PC-3 (cell line): Measurements from ENCODE around the gene ASB2. TPM values are rescaled to one million over a fixed set of nuclear protein-coding genes. Genes with fewer than 3 reads are reported as not detected.

Experiments used
- ATAC-seq: fragments of 200-7000 bp; cut with Tn5 transposase; 2 replicates; pipeline ENCODE4 v1.9.1; 2020; ENCODE audit warnings: mild to moderate bottlenecking, moderate library complexity
- BruUV-seq: library from RNA; stranded (reverse); fragments of 400-500 nt; replicated peaks from 2 replicates; lab custom pipeline; 2021; lab: Mats Ljungman, UMichigan
- CTCF ChIA-PET: fragments of 300-600 bp; sonication (Branson Sonifier 250); formaldehyde crosslinking; loops from one replicate; lab custom pipeline; 2022; ENCODE audit warnings: antibody characterized with exemption; lab: Charles Lee
- POLR2A ChIA-PET: fragments of 300-600 bp; sonication (Branson Sonifier 250); formaldehyde crosslinking; loops from one replicate; lab custom pipeline; 2022; ENCODE audit warnings: antibody characterized with exemption; ENCODE audit not compliant: unreplicated experiment; lab: Charles Lee
- DNase-seq: peaks from one replicate; pipeline ENCODE4 v3.0.0-alpha.2; 2015
- H2AFZ ChIP-seq: fragments of 300-600 bp; sonication (generic); 2 replicates; pipeline ENCODE4 v1.6.0; 2016; ENCODE audit warnings: antibody characterized with exemption, low read length
- H3F3A ChIP-seq: fragments of 300-600 bp; sonication (generic); one replicate; pipeline ENCODE4 v1.6.0; 2017; ENCODE audit warnings: antibody characterized with exemption, low read length, control low read depth, mild to moderate bottlenecking; ENCODE audit not compliant: unreplicated experiment
- H3K27ac ChIP-seq: fragments of 300-600 bp; sonication (generic); 2 replicates; pipeline ENCODE4 v1.5.1; 2016; ENCODE audit warnings: mild to moderate bottlenecking, low read length
- H3K27me3 ChIP-seq: fragments of 300-600 bp; sonication (generic); 2 replicates; pipeline ENCODE4 v1.6.1; 2016; ENCODE audit warnings: low read length, mixed read lengths
- H3K36me3 ChIP-seq: fragments of 300-600 bp; sonication (generic); 2 replicates; pipeline ENCODE4 v1.6.1; 2016; ENCODE audit warnings: low read depth, mixed run types, low read length, mixed read lengths
- H3K4me1 ChIP-seq: fragments of 300-600 bp; sonication (generic); 2 replicates; pipeline ENCODE4 v1.5.1; 2016; ENCODE audit warnings: low read length; ENCODE audit not compliant: insufficient read depth
- H3K4me2 ChIP-seq: fragments of 300-600 bp; sonication (generic); 2 replicates; pipeline ENCODE4 v1.6.0; 2016; ENCODE audit warnings: low read length
- H3K4me3 ChIP-seq: fragments of 300-600 bp; sonication (generic); 2 replicates; pipeline ENCODE4 v1.5.1; 2016; ENCODE audit warnings: mild to moderate bottlenecking, low read length, mixed read lengths
- H3K79me2 ChIP-seq: fragments of 300-600 bp; sonication (generic); 2 replicates; pipeline ENCODE4 v1.6.1; 2017; ENCODE audit warnings: low read length, mixed read lengths
- H3K9ac ChIP-seq: fragments of 300-600 bp; sonication (generic); 2 replicates; pipeline ENCODE4 v1.6.0; 2016; ENCODE audit warnings: mild to moderate bottlenecking, low read length
- H3K9me2 ChIP-seq: fragments of 300-600 bp; sonication (generic); replicated peaks from 2 replicates; pipeline ENCODE4 v1.6.1; 2016; ENCODE audit warnings: mixed run types, low read length, mixed read lengths
- H3K9me3 ChIP-seq: fragments of 300-600 bp; sonication (generic); 2 replicates; pipeline ENCODE4 v1.6.1; 2016; ENCODE audit warnings: low read length, mixed read lengths
- H4K20me1 ChIP-seq: fragments of 300-600 bp; sonication (generic); 2 replicates; pipeline ENCODE4 v1.6.1; 2016; ENCODE audit warnings: low read length, mixed read lengths
- EZH2 ChIP-seq: fragments of 300-600 bp; sonication (generic); IDR thresholded peaks from one replicate; pipeline ENCODE4 v1.6.1; 2017; ENCODE audit warnings: antibody characterized with exemption, mild to moderate bottlenecking, low read length; ENCODE audit not compliant: unreplicated experiment
- EZH2phosphoT487 ChIP-seq: fragments of 300-600 bp; sonication (generic); IDR thresholded peaks from 2 replicates; pipeline ENCODE4 v1.6.1; 2018; ENCODE audit warnings: mild to moderate bottlenecking, antibody characterized with exemption, low read length, borderline replicate concordance
- intact Hi-C: fragments of 100-400 bp; cut with micrococcal nuclease; formaldehyde crosslinking; loops from 2 replicates; pipeline ENCODE4 v1.9.0; 2023
- total RNA-seq: library from RNA; depleted of rRNA; stranded (reverse); fragments of >200 nt; gene quantifications from 2 replicates; pipeline ENCODE4 v1.2.3, GENCODE V29; 2014
- TF ChIP-seq, protein P1 (sequence below): fragments of 300-600 bp; sonication (generic); conservative IDR thresholded peaks from 2 replicates; pipeline ENCODE4 v1.5.1; 2017; ENCODE audit warnings: antibody characterized with exemption, low read depth, mild to moderate bottlenecking, low read length

The ASB2 gene
- total RNA-seq, 1 experiment from 2014 or later: 0.22 TPM

DNA sequence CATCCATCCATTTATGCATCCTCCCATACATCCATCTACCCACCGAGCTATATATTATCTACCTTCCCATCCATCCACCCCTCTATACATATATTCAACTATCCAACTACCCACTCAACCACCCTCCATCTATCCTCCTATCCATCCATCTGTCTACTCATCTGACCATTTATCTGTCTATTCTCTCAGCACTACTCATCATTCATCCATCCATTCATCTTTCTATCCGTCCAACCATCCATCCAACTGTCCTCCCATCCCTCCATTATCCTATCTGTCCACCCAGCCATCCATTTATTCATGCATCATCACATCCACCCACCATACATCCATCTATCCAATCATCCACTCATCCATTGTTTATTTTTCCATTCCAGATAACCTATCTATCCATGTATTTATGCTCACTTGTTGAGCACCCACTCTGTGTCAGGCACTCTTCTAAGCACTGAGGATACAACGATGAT lies 11.5 kb downstream of the ASB2 start:
- no peaks in the 10 kb centered on the region for H3K79me2 ChIP-seq
- no peaks in the 10 kb centered on the region for H3K9me3 ChIP-seq
- POLR2A ChIA-PET: no interaction called here
- no TSS peak for BruUV-seq
- H3K36me3 ChIP-seq: no peaks in the 10 kb centered on the region
- H3K27ac ChIP-seq: no peak overlapping the region
- no peaks in the 10 kb centered on the region for H4K20me1 ChIP-seq
- no peak for DNase-seq
- no peak overlapping the region for H3K4me2 ChIP-seq
- H3F3A ChIP-seq: no peaks in the 10 kb centered on the region
- H3K4me3 ChIP-seq: no peak overlapping the region
- intact Hi-C loops: no loop called here
- TF ChIP-seq EZH2: no peak
- TF ChIP-seq, protein P1, sequence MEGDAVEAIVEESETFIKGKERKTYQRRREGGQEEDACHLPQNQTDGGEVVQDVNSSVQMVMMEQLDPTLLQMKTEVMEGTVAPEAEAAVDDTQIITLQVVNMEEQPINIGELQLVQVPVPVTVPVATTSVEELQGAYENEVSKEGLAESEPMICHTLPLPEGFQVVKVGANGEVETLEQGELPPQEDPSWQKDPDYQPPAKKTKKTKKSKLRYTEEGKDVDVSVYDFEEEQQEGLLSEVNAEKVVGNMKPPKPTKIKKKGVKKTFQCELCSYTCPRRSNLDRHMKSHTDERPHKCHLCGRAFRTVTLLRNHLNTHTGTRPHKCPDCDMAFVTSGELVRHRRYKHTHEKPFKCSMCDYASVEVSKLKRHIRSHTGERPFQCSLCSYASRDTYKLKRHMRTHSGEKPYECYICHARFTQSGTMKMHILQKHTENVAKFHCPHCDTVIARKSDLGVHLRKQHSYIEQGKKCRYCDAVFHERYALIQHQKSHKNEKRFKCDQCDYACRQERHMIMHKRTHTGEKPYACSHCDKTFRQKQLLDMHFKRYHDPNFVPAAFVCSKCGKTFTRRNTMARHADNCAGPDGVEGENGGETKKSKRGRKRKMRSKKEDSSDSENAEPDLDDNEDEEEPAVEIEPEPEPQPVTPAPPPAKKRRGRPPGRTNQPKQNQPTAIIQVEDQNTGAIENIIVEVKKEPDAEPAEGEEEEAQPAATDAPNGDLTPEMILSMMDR: no peak
- no peak for TF ChIP-seq EZH2phosphoT487
- no peaks in the 10 kb centered on the region for H3K27me3 ChIP-seq
- no peak overlapping the region for H2AFZ ChIP-seq
- no peak for ATAC-seq
- H3K9me2 ChIP-seq: no peaks in the 10 kb centered on the region
- H3K4me1 ChIP-seq: peaks cover 12% of the 10 kb centered on the region
- H3K9ac ChIP-seq: no peak overlapping the region
- CTCF ChIA-PET: no interaction called here

DNA sequence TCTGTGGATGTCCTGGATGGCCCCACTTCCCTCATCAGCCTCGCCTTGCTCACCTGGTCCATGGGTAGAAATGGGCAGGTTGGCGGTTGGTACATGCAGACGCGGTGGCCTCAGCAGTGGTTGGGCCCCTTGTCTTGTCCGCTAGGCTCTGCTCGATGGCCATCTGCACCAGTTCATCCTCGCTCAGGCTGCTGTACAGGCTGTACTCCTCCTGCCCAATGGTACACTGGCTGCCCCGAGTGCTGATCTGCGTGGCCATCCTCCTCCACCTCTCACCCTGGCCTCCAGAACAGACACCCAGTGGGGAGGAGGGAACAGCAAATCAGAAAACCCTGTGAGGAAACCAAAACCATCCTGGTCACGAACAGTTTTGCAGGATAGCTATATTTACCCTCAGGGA lies 12.1 kb downstream of the ASB2 start:
- Histone ChIP-seq H4K20me1 (no peaks in the 10 kb centered on the region), H3K79me2 (no peaks in the 10 kb centered on the region), H2AFZ (no peak overlapping the region), H3K4me1 (peaks cover 15% of the 10 kb centered on the region), H3K9me2 (no peaks in the 10 kb centered on the region), H3K4me3 (no peak overlapping the region), H3F3A (no peaks in the 10 kb centered on the region), H3K36me3 (no peaks in the 10 kb centered on the region), H3K9me3 (no peaks in the 10 kb centered on the region), H3K4me2 (no peak overlapping the region), H3K9ac (no peak overlapping the region), H3K27me3 (no peaks in the 10 kb centered on the region), H3K27ac (no peak overlapping the region)
- no TSS peak for BruUV-seq
- intact Hi-C loops: no loop called here
- ChIA-PET POLR2A (no interaction called here), CTCF (no interaction called here)
- no peak for ATAC-seq
- DNase-seq: no peak
- TF ChIP-seq EZH2 (no peak), EZH2phosphoT487 (no peak)
- TF ChIP-seq, protein P1: no peak

DNA sequence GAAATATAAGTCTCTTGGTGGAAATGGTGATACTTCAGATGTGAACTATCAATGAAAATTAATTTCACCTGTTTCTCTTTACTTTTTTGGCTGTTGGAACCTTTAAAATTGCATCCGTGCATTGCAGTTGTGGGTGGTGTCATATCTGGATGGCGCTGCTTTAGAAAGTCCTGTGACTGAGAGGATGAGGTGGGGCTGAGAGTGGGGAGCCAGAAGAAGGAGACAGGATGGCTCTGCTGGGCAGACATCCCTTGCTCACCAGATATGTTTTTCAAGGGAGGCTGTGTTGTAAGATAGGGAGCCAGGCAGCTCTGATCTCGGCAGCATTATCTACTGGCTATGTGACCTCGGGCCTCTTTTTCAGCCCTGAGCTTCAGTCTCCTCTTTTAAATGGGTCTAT lies 12.7 kb downstream of the ASB2 start:
- BruUV-seq: no TSS peak
- Histone ChIP-seq H4K20me1 (no peaks in the 10 kb centered on the region), H3K9ac (no peak overlapping the region), H3K9me2 (no peaks in the 10 kb centered on the region), H3K27ac (no peak overlapping the region), H3K36me3 (no peaks in the 10 kb centered on the region), H3K4me3 (no peak overlapping the region), H3K27me3 (no peaks in the 10 kb centered on the region), H3K79me2 (no peaks in the 10 kb centered on the region), H3F3A (no peaks in the 10 kb centered on the region), H3K4me1 (peaks cover 21% of the 10 kb centered on the region), H2AFZ (no peak overlapping the region), H3K9me3 (no peaks in the 10 kb centered on the region), H3K4me2 (no peak overlapping the region)
- POLR2A ChIA-PET: no interaction called here
- intact Hi-C loops: no loop called here
- ATAC-seq (no peak), DNase-seq (no peak)
- TF ChIP-seq EZH2: no peak
- CTCF ChIA-PET: no interaction called here
